NCI-H1930 (cell line): ENCODE data around the gene FMN1.

ENCODE experiments used
- DNase-seq, 2 experiments: peaks; one replicate each; lab custom pipeline; 2025; lab: John Stamatoyannopoulos, UW

FMN1 gene

DNA sequence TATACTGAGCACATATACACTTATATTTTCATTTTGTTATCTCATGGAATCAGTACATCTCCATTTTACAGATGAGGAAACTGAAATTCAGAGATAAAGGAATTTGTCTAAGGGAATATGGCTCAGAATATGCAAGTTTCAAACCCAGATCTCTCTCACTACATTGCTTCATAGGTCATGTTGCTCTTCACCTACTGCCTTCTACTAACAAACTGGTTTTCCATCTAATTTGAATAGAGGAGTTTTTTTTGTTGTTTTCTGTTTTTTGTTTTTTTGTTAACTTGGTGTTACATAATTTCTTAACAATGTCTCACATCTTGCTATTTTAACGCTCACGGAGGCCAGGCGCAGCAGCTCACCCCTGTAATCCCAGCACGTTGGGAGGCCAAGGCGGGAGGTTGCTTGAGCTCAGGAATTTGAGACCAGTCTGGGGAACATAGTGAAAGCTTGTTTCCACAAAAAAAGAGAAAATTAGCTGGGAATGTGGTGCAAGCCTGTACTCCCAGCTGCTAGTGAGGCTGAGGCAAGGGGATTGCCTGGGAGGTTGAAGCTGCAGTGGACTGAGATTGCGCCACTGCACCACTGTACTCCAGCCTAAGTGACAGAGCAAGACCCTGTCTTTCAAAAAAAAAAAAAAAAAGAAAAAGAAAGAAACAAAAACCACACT is 37.0 kb downstream of the FMN1 start:
- DNase-seq: no peak

DNA sequence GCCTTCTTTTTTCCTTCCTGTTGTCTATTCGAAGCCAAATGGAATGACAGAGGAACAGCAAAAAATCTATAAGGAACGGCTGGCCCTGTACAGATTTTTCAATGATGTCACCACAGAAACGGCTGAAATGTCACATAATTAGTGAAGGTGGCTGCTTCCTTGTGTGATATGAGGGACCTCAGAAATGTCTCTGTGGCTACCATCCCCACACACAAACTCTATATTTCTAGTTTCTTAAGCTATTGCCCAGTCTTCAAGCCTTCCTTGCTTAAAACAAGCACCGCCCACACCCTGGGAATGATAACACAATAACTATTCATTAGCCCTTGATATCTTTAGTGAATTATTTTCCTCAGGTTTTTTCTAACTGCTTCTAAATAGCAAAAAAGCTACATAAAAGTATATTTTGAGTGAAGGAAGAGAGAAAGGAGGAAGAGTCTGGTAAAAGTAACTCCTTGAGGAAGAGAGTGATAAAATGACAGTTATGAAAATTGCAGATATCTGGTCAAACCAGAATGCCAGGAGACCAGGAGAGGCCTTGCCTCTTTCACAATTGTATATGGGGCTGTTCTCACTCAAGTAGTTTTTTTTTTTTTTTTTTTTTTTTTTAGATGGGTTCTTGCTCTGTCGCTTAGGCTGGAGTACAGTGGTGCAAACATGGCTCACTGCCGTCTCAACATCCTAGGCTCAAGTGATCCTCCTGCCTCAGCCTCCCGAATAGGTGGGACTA is 38.7 kb downstream of the FMN1 start:
- DNase-seq: no peak

DNA sequence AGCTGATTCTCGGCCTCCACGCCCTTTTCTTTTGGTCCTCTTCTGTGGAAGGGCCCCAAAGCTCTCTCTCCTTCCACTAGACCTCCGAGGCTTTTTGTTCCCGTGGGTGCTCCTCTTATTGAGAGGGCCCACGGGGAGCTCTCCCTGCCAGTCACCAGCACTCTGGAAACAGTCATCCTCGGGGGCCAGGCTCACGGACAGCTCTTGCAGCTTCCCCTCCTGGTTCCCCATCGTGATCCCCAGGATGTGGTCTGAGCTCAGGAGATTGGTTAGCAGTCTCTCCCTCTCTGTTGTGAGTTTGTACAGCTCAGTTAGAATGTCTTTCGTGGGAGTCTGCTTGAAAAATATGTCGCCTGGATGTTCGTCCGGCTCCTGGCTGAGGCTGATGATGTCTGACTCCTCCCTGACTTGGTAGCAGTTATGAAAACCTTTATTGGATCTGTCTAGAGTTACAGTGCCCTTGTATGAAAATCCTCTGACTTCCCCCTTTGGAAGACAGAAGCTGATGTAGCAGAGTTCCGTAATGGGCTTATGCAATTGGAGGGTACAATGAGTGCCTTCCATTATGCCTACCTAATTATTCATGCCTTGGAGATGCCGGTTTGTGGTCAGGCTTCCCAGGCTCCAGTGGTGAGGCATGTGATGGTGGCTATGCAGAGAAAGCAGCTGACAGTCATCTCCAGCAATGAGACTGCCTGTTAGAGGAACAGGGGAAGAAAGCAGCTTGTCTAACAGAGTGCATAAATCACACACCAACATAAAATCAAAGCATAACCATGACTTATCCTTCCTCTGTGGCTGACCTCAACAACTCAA is 40.0 kb downstream of the FMN1 start:
- DNase-seq: no peak

DNA sequence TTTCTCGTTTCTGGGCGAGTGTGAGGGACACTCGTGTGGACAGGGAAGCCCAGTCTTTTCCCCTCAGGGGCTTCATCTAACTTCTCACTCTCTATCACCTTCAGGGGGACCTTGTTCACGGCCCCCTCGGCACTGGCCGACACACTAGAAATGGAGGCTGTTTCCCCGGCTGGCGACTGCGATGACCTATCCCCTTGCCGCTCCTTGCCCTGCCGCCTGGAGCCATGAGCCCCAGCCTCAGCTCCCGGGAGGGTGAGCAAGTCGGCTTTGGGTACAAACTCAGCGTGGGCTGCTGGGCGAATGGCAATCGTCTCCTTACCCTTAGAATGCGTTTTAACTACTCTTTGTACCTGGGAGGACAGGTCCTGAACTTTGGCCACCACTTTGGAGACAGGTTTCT is 41.0 kb downstream of the FMN1 start:
- DNase-seq: no peak

DNA sequence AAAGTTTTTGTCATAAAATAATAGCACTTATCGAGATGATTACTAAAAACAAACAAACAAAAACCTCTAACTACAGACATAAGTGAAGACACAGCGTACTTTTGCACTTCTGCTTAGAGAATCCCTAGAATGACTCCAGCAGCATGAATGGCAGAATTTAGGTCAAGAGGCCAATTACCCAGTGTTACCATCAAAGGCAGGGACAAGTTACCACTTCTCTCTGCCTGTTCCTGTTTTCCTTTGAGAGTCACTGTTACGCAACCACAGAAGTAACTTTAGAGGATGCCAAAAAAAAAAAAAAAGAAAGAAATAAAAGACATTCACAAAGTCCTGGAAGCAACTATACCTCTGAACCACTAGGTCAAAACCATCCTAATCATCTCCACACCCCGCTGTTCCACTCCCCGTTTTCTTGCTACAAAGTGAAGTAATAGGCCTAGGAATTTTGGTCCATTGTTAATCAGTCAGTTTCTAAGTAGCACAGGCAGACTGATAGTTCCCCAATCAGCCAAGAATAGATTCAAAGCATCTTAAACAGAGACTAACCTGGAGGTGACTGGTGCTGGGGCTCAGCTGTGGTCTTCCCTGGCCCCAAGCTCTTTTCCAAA is 41.9 kb downstream of the FMN1 start:
- DNase-seq: no peak

DNA sequence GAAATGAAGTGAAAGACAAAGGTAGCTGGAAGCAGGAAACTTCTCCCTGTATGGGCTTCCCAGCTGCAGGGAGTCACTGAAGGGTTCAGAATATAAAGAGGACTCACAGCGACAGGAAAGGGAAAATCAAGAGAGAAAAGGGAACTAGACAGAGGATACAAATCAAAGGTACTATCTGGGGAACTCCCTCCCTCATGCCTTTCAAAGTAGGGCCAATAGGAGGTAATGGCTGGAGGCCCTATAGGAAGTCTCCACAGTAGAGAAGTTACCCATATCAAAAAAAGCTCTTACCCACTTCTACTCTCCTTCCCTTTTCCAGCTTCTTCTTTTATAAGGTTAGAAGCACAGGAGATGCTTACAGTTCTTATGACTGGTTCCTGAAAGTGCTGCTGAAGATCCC is 43.5 kb downstream of the FMN1 start:
- no peak for DNase-seq

DNA sequence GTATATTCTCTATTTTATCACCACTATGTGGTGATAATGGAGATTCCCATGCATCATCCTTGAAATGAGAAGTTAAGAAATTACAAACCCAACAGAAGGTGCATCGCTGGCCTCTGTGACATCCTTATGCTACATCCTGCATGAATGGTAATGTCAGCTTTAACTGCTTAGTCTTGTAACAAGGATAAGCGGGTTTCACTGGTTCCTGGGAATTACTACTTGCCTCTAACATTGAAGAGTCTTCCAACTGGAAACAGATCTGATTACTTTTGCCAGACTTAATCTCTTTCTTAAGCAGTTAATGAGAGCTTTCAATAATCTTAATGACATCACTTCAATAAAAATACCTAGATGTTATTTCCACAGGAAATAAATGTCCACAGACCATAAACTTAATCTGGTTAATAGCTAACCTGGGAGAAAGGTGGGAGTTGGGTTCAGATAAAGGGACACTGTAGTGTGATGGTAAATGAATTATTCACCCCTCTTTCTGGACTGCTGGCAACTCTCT is 44.0 kb downstream of the FMN1 start:
- DNase-seq: no peak

DNA sequence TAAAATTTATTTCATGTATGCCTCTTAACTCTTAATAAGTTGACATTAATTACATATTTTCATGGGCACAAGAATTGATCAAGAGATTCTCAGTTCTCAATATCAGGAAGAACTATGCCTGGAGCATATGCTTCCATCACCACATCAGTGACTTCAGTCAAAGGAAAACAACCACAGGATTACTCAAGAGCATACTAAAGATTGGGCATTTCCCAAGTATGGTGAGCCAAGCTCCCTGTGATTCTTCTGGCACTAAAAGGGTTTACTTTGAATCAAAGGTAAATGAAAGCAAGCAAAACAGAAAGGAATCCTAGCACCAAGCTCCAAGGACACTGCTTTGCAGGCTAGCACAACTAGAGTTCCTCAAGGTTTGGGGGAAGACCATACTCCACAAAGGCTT is 44.6 kb downstream of the FMN1 start:
- DNase-seq: no peak

DNA sequence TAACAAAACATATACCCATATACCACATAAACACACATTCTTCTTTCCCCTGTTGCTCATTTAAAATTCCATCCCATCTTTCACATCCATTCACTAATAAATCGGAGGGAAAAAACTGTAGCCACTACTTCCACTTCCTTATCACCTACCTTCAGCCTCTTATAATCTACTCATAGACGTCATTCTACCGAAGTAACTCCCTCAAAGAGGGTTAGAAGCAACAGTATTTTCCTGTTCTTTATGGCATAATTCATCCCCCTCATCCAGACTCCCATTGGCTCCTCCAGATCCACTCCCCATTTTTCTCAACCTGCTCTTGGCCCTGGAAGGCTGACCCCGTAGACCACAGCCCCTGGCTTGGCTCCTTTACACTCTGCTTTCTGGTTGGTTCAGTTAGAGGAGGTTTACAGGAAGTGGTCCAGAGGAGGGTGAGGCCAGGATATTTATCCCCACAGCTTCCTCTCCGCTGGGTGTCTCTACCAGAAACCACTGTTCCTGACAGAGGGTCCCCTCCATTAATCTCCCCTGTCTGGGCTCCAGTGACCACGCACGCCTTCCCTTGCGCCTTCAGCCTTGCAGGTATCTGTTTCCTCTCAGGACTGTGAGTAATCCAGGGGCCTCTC is 46.3 kb downstream of the FMN1 start:
- no peak for DNase-seq

DNA sequence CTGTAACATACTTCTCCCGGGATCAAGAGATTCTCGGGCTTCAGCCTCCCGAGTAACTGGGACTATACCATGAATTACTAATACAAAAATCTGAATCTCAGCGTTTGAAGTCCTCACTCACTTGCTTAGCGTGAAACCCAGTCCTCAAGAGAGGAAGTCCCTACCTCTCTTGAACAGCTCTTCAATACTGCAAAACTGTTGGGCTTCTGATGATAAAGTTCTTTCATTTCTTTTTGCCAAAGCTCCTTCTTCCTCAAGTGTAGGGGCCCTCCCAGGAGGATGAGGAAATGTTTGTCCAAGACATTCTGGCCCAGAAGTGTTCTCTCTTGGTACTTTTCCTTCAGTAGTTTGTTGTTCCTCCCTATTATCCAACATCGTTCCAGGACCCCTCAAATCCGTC is 48.5 kb downstream of the FMN1 start:
- DNase-seq: no peak

DNA sequence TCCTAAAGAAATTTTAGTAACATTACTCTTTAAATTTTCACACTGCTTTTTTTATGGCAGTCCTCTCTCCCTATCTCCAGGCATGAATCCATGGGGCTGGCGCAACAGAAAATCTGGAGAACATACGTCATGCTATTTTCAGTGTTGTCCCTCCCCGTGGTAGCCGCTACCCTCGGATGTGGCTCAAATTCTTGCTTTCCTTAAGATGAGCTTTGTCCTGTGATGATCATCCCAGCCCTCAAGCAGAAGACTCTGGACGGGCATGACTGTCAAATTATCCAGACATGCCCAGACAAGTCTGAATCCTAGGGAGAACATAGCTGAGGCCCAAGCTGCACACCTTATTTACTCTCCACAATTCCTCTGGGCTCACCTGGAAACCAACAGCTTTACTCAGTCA is 49.1 kb downstream of the FMN1 start:
- no peak for DNase-seq

DNA sequence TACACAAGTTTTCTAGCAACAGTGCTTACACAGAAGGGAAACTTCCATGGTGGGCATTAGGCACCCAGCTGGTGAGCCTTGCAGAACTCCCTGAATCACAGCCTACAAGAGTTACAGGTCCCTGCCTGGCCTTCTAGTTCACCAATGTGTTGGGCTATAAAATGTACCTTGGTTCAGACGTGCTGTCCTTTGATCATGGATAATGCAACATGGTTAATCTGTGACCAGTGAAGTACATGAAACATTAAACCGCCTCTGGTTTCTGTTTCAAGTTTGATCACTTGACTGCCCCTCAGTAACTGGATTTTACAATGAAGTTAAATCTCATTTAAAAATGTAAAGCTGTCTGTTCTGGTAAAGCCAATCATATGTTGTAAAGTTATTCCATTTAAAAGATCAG is 51.8 kb downstream of the FMN1 start:
- no peak for DNase-seq

DNA sequence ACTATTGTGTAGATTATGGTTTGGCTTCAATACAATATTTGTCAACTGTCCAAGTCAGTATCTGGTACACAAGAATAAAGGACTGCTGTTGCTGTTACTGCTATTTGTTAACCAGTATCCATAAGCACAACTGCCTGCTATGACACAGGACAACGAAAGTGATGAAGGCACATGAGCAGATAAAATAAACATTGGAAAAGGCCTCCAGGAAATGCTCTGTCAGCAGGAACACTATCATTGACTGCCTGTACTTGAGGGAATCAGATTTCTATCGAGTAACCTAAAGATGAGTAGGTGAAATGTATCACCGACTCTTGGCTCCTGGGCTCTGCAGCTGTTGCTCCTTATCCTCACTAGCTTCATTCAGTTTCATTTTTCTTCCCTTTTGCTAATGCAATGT is 56.5 kb downstream of the FMN1 start:
- DNase-seq: no peak

DNA sequence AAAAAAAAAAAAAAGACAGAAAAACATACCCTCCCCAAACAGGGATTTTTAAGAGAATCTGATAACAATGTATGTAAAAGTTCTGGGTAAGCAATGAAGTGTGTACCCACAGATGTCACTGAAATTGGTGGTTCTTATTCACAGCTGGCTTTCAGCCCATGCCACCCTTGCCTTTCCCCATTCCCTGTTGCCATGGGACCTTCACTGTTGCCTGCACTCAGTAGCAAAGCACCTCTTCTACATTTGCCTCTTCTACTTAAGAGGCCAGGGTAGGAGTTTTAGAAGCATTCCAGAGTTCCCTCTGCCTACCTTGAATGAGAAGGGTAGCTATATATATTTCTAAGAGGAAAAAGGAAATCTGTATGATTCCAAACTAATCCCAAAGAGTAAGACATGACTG is 57.4 kb downstream of the FMN1 start:
- no peak for DNase-seq

DNA sequence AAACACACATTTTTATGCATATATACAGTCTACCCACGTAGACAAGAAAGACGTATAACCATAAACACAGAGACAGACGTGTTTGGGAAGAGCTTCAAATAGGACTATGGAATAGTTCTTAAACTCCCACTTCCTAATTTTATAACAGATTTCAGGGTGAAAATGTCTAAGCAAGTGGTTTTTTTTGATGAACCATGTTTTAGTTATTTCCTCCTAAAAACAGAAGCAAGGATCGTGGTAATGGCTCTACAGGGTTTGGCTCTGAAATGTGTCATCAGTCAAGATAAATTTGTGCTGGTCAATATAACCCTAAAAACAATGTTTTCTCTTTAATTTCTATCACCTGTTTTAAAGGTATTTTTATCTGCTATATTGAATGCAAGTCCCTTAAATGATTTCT is 58.2 kb downstream of the FMN1 start:
- no peak for DNase-seq

DNA sequence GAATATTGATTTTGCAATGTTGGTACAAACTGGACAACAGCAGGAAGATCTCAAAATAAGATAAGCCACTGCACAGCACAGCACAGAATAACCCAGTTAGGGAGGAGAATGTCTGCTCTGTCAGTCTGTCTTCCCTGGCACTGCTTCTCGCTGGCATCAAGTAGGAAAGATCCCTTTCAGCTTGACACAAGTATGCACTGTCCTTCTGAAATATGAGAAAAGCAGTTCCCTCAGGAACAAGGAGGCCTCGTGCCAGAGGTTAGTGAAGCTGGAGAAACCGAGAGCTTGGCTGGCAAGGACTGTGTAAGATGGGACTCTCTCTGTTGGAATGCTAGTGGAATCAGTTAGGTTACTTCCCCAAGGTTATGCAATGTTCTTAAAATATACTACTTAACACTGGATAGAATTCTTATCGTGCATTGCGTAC is 59.1 kb downstream of the FMN1 start:
- DNase-seq: no peak

DNA sequence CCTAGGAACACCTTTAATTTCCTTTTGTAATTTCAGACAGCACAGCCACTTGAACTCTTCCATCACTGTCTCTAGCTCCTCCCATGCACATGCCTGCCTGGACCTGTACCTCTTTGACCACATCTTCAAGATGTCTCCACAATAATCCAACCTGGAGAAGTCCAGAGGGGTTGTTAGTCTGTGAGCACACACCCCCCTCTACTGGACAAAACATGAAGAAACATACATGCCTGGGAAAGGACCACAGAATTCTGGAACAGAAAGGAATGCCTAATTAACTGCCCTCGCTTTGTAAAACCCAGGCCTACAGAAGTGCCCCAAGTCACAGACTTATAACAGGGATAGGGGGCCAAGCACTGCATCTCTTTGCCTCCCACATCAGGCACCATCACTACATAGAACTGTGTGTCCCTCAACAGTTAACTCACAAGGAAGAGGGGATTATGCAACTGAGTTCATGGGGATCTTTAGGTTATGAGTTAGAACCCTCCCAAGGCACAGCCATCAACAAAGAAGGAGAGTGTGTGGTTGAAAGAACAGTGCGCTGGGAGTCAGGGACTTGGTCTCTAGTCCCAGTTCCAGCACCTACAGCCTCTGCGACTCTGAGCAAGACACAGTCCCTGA is 61.7 kb downstream of the FMN1 start:
- DNase-seq: peak; percentile 1 to 21

DNA sequence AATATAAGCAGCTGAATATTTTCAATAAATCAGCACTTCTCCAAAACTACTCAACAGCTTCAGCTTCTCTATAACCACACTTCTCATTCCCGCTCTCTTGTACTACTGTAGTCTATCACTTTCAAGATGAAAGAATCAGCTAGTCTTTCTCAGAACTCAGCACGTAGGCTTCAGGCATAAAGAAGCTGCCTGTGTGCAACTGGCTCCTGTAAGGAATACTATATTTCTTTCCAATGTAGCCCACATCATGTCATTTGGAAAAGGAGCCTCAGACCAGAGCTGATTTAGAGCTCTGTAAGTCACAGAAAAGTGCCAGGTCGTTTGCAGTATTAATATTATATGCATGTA is 62.3 kb downstream of the FMN1 start:
- no peak for DNase-seq

DNA sequence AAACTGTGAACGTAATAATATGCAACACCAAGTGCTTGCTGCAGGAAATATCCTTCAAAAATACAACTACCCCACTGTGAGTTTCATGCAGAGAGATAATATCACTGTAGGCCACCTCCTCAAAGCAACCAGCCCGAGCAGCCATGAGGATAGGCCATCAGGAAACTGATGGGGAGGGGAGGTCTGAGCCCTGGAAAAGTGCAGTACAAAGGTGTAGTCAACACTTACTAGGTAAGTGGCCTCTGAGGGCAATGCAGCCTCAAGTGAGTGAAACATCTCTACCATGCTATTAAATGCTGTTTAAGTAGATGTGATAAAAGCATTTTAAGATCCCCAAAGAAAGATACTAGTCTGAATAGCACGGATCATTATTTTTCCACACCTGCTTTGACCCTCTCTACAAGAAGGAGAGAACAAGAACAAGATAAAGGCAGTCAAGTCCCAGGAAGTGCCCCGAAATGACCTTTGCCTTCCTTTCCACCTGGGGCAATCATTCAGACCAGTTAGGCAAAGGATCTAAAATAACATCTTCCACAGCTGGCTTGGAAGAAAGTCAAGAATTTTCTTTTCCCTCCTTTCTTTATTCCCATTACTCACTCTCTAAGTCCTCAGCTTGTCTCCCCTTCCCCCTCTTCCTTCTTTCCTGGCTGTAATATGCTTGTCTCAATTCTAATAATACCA is 62.8 kb downstream of the FMN1 start:
- DNase-seq: no peak

DNA sequence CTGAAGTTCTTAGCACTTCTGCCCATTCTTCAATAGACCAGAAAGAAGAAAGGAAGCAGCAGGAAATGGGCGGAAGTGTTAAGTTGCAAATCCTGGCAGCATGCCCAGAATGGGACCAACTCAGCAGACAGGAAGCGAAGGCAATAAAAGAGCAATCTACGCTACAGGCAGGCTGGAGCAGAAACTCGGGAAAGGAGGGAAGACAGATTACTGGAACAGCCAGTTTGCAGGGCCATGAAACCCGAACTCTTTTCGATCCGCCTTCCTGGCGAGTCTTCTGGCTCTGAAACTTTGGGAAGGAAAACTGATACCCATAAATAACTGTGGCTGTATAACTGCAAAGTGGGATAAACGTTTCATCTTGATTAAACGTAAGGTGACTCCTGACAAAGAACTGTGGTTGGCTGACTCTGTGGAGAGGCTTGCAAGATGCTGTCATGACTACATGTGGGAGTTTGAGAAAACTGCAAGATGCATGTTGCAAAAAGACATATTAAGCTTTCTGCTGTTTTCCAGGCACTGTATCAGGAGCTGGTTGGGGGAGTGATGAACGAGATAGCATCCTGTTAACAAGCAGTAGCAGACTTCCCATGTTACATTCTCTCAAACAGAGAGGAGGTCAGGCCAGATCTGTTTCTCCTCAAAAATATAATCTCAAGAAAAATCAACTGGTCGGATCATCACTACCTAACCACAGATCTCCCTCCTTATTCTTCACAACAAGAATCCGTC is 67.8 kb downstream of the FMN1 start:
- no peak for DNase-seq
